GM18508 (cell line): ENCODE results near the gene LUZP2.

Experiments
- ATAC-seq: cut with Tn5 transposase; IDR thresholded peaks from one replicate; pipeline ENCODE4 v1.9.1; 2021; ENCODE audit warnings: moderate number of reproducible peaks; ENCODE audit not compliant: insufficient read depth, unreplicated experiment

Gene LUZP2

DNA sequence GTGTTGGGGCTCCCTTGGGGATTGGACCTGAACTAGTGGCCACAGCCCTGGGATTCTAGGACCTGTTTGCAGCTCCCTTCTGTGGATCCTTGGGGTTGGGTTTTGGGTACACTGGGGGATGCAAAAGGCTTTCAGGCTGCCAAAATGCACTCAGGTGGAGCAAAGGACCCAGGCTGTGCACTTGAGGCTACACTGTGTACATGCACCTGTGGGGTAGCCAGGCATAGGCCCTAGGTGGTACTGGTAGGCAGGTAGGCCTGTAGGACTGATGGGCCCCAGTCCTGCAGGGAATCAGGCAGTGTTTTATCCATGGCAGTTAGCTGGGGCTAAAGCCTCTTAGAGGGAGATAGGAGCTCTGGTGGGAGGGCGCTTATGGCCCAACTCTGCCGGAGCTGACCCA is 542.3 kb downstream of the LUZP2 start:
- no peak for ATAC-seq

DNA sequence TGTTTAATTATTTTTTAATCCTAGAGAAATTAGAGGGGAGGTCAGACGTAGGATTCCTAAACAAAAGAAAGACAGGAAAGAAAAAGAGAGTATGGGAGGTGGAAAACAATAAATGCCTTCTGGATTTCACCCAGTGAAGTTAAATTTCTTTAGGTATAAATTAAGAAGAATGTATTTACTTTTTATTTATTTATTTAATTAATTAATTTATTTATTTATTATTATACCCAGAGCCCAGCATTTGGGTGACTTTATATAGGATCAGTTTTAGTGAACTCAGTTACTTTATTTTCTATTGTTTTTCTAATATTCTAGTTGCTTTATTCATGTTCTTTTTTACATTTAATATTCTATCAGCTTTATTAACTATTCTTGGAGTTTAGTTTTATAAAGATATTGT is 551.8 kb downstream of the LUZP2 start:
- no peak for ATAC-seq

DNA sequence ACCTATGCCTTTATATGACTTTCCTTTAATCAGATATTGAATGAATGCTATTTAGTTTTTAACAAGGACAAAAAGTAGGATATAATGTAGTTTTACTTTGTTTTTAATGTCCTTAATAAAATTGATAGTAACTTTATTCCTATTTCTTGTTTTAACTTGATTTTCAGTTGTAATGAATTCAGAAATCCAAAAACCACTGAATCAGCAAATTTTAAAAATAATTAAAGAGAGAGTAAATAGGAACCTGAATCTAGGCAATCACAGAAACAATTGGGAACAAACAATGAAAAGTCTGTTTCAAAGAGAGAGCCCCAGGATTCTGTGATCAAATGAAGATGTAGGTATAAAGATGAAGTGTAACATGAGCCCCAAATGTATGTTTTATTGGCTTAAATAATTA is 556.0 kb downstream of the LUZP2 start:
- ATAC-seq, result no peak

DNA sequence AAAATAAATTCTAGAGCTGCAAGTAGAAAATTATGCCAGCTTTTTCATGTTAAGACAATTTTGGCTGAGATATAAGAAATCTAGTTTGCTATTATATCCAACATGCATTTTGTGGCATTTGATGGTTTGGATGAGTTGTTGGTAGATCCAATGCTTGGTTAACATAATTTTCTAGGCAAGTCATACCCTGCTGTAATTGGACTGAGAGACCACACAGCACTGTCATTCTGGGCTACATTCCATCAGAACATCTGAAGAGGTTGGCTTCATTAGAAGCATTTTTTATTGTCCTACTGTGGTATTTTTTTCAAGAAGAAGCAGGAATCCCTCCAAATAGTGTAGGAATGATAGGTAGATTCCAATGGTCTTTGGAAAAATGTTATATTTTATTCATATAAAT is 561.0 kb downstream of the LUZP2 start:
- no peak for ATAC-seq

DNA sequence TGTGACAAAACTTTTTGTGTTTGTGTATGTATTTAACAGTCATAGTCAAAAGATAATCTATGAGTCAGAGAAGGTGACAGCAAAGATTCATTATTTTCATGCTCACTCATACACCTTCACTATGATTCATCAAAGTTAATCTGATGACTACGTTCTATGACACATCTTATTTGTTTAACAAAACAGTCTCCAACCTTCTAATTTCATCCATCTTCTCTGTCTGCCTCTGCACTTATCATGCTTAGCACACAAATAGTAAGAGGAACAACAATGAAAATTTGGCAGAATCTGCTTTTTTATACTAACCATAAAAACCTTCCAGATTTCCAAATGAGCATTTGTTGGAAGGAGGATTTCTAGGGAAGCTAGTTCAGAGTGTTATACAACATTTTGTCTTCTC is 568.9 kb downstream of the LUZP2 start:
- no peak for ATAC-seq

DNA sequence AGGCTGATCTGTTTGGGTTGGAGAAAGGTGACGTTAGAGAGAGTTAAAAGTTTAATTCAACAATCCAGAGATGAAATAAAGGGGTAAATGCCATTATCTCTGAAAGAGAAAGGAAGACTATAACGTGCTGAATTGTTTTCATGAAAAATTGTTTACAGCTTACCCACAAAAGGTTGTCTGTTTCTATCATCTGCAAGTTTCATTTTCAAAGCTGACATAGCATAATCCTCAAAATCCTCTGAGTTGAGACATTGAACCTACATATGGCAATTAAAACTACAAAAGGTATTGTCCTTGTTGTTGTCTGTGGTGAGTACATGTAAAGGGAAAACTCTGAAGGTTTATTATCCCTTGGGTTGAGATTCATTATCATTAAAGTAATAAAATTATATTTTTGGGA is 569.9 kb downstream of the LUZP2 start:
- no peak for ATAC-seq

DNA sequence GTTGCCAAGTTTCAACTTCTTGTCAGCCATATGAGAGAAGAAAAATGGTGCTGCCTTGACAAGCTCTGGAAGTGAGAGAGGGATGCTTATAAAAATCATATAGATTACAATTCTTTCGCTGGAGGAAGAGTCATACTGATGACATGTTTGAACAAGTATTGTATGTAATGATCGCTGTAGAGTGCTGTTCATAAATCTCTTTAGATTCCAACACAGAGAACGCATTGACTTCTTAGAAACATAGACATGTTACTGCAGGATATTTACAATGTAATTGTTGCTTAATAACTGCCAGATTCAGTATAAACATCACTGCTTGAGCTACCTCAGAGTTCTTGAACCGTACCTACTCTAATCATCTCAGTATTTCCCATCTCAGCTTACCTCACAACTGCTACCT is 571.6 kb downstream of the LUZP2 start:
- ATAC-seq, result no peak

DNA sequence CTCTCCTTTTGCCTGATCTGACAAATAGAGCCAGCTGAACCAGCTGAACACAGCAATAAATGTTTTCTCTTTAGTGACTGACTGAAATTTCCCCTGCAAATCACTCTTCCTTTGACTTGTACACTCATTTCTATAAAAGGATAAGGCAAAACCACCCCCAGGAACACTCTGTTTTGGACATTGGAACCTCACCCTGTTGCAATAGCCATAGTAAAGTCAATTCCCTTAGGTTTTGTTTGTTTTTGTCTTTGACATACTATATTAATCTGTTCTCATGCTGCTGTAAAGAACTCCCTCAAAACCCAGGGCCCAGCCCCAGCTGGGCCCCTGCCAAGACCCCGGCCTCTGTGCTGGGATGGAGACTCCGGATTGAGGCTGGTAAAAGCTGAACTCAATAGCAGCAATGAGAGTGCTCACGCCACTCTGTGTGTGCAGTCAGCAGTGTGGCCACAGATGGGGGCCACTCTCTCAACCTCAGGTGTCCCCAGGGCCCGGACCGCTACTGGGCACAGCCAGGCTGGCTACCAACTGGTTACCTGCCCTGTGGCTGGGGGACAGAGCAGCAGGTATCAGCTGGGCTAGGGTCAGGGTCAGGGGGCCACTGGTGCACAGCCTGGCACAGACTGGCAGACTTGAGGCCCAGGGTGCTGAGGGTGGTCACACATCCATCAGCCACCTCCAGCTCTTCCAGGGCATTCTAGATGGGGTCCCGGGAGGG is 597.4 kb downstream of the LUZP2 start:
- no peak for ATAC-seq

DNA sequence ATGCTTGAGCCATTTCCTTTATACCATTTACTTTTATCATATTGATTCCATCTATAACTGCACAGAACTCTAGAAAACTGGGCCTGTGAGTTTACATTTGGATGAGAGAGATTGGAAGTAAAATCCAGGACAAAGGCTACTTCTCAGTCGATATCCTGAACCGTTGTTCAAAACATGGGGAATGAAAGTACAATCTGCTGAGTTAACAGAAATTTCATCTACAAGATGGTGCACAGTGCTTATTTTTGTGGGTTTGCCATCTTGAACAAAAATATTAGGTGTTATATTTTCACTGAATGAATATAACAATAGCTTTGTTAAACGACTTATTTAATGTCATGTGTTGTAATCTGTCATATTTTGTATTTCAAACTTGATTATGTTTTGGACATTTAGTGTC is 622.6 kb downstream of the LUZP2 start:
- no peak for ATAC-seq
